Stimulated activated CD8-positive, alpha-beta memory T cell treated with anti-CD3 and anti-CD28 coated beads, Interleukin-12 subunit alpha, Interleukin-12 subunit beta, amount 100 ng/mL, for 24 hours (primary cell): ENCODE data around the gene TEX19.

Experiments used
- DNase-seq: peaks from one replicate; pipeline ENCODE4 v3.0.0-alpha.2; 2020; ENCODE audit errors: extremely low read depth

The TEX19 gene

GRCh38 chr17:82390860-82391435 is 31.9 kb downstream of the TEX19 start:
- no peak for DNase-seq

GRCh38 chr17:82391496-82392066 is 32.5 kb downstream of the TEX19 start:
- no peak for DNase-seq

- no peak for DNase-seq
Measured at GRCh38 chr17:82392209-82392920, 33.3 kb downstream of the TEX19 start.

- DNase-seq, result no peak
Measured at GRCh38 chr17:82392941-82393340, 33.9 kb downstream of the TEX19 start.

- no peak for DNase-seq
Measured at GRCh38 chr17:82394278-82394677, 35.2 kb downstream of the TEX19 start.

GRCh38 chr17:82396601-82397435 is 37.8 kb downstream of the TEX19 start:
- no peak for DNase-seq

- no peak for DNase-seq
Measured at GRCh38 chr17:82397449-82398335, 38.6 kb downstream of the TEX19 start.

GRCh38 chr17:82399041-82399441 is 40.0 kb downstream of the TEX19 start:
- no peak for DNase-seq

GRCh38 chr17:82399601-82400101 is 40.6 kb downstream of the TEX19 start:
- DNase-seq, result no peak

GRCh38 chr17:82400206-82400605 is 41.2 kb downstream of the TEX19 start:
- no peak for DNase-seq

GRCh38 chr17:82400830-82401229 is 41.8 kb downstream of the TEX19 start:
- DNase-seq, result no peak

GRCh38 chr17:82402865-82403264 is 43.8 kb downstream of the TEX19 start:
- DNase-seq, result no peak

GRCh38 chr17:82403662-82404660 is 44.9 kb downstream of the TEX19 start:
- DNase-seq, result no peak

GRCh38 chr17:82405051-82405450 is 46.0 kb downstream of the TEX19 start:
- DNase-seq, result no peak

GRCh38 chr17:82406131-82406671 is 47.2 kb downstream of the TEX19 start:
- DNase-seq, result no peak

- no peak for DNase-seq
Measured at GRCh38 chr17:82407255-82407654, 48.2 kb downstream of the TEX19 start.

- DNase-seq, result no peak
Measured at GRCh38 chr17:82408288-82408937, 49.4 kb downstream of the TEX19 start.

- no peak for DNase-seq
Measured at GRCh38 chr17:82408938-82409318, 49.9 kb downstream of the TEX19 start.

- no peak for DNase-seq
Measured at GRCh38 chr17:82410014-82410716, 51.1 kb downstream of the TEX19 start.
